H1 (cell line): Measurements from ENCODE around the gene GPR61. TPM values are rescaled to one million over a fixed set of nuclear protein-coding genes. Genes with fewer than 3 reads are reported as not detected.

ENCODE experiments used
- BACH1 ChIP-seq: IDR thresholded peaks from 2 replicates; pipeline ENCODE4 v1.6.1; 2012; ENCODE audit warnings: low read length, improper control_type of control experiment
- RAD21 ChIP-seq, 2 experiments: IDR thresholded peaks in 1 of 2; conservative IDR thresholded peaks in 1 of 2; 2 replicates each; pipeline ENCODE4 v1.6.1; 2011; ENCODE audit warnings: low read depth in 2 of 2, low read length in 2 of 2, improper control_type of control experiment in 1 of 2, inconsistent platforms in 1 of 2, mild to moderate bottlenecking in 1 of 2, moderate library complexity in 1 of 2
- RFX5 ChIP-seq: IDR thresholded peaks from 2 replicates; pipeline ENCODE4 v1.6.1; 2011; ENCODE audit warnings: low read depth, low read length, improper control_type of control experiment, borderline replicate concordance
- RXRA ChIP-seq: IDR thresholded peaks from 2 replicates; pipeline ENCODE4 v1.6.1; 2011; ENCODE audit warnings: low read depth, mild to moderate bottlenecking, low read length, moderate library complexity; ENCODE audit not compliant: insufficient read depth
- polyA plus RNA-seq, 7 experiments: library from polyadenylated mRNA; depleted of rRNA in 3 of 7; stranded (reverse) in 5 of 7; unstranded in 2 of 7; fragments of >200 nt in 5 of 7; fragments of 200-250 nt in 2 of 7; gene quantifications; 1 replicate in 5 of 7; 2 replicates in 1 of 7; 4 replicates in 1 of 7; pipeline versions ENCODE4 v1.2.1 to v1.2.3, GENCODE V29; 2011 to 2013; ENCODE audit warnings: missing spikeins in 2 of 7, mixed read lengths in 2 of 7
- total RNA-seq: library from RNA; stranded (reverse); fragmentation: NEBNext Ultra II Directional; extraction: Animal tissue kit (Norgen Biotek cat#: 25700); gene quantifications from 2 replicates; pipeline ENCODE4 v1.2.1, GENCODE V29; 2021
- TF ChIP-seq, protein P1 (sequence below): fragments of 300-600 bp; sonication (generic); IDR thresholded peaks from 2 replicates; pipeline ENCODE4 v1.7.1; 2012; ENCODE audit warnings: low read length, moderate library complexity, mild to moderate bottlenecking, inconsistent platforms; ENCODE audit not compliant: insufficient replicate concordance
- TF ChIP-seq, protein P2 (sequence below), 3 experiments: IDR thresholded peaks; 1 replicate in 2 of 3; 2 replicates in 1 of 3; pipeline versions ENCODE4 v1.5.1 to v1.6.1; 2011; ENCODE audit warnings: low read length in 3 of 3, mild to moderate bottlenecking in 3 of 3, inconsistent platforms in 2 of 3, low read depth in 1 of 3, moderate library complexity in 1 of 3; ENCODE audit not compliant: insufficient read depth in 1 of 3; ENCODE audit errors: control extremely low read depth in 1 of 3

GPR61 gene
- total and polyA plus RNA-seq, 2 of the 8 experiments (the other 6 are each of a cell fraction or from before 2014, with no cell fraction given): 0.41 to 0.53 TPM

- TF ChIP-seq, protein P1, sequence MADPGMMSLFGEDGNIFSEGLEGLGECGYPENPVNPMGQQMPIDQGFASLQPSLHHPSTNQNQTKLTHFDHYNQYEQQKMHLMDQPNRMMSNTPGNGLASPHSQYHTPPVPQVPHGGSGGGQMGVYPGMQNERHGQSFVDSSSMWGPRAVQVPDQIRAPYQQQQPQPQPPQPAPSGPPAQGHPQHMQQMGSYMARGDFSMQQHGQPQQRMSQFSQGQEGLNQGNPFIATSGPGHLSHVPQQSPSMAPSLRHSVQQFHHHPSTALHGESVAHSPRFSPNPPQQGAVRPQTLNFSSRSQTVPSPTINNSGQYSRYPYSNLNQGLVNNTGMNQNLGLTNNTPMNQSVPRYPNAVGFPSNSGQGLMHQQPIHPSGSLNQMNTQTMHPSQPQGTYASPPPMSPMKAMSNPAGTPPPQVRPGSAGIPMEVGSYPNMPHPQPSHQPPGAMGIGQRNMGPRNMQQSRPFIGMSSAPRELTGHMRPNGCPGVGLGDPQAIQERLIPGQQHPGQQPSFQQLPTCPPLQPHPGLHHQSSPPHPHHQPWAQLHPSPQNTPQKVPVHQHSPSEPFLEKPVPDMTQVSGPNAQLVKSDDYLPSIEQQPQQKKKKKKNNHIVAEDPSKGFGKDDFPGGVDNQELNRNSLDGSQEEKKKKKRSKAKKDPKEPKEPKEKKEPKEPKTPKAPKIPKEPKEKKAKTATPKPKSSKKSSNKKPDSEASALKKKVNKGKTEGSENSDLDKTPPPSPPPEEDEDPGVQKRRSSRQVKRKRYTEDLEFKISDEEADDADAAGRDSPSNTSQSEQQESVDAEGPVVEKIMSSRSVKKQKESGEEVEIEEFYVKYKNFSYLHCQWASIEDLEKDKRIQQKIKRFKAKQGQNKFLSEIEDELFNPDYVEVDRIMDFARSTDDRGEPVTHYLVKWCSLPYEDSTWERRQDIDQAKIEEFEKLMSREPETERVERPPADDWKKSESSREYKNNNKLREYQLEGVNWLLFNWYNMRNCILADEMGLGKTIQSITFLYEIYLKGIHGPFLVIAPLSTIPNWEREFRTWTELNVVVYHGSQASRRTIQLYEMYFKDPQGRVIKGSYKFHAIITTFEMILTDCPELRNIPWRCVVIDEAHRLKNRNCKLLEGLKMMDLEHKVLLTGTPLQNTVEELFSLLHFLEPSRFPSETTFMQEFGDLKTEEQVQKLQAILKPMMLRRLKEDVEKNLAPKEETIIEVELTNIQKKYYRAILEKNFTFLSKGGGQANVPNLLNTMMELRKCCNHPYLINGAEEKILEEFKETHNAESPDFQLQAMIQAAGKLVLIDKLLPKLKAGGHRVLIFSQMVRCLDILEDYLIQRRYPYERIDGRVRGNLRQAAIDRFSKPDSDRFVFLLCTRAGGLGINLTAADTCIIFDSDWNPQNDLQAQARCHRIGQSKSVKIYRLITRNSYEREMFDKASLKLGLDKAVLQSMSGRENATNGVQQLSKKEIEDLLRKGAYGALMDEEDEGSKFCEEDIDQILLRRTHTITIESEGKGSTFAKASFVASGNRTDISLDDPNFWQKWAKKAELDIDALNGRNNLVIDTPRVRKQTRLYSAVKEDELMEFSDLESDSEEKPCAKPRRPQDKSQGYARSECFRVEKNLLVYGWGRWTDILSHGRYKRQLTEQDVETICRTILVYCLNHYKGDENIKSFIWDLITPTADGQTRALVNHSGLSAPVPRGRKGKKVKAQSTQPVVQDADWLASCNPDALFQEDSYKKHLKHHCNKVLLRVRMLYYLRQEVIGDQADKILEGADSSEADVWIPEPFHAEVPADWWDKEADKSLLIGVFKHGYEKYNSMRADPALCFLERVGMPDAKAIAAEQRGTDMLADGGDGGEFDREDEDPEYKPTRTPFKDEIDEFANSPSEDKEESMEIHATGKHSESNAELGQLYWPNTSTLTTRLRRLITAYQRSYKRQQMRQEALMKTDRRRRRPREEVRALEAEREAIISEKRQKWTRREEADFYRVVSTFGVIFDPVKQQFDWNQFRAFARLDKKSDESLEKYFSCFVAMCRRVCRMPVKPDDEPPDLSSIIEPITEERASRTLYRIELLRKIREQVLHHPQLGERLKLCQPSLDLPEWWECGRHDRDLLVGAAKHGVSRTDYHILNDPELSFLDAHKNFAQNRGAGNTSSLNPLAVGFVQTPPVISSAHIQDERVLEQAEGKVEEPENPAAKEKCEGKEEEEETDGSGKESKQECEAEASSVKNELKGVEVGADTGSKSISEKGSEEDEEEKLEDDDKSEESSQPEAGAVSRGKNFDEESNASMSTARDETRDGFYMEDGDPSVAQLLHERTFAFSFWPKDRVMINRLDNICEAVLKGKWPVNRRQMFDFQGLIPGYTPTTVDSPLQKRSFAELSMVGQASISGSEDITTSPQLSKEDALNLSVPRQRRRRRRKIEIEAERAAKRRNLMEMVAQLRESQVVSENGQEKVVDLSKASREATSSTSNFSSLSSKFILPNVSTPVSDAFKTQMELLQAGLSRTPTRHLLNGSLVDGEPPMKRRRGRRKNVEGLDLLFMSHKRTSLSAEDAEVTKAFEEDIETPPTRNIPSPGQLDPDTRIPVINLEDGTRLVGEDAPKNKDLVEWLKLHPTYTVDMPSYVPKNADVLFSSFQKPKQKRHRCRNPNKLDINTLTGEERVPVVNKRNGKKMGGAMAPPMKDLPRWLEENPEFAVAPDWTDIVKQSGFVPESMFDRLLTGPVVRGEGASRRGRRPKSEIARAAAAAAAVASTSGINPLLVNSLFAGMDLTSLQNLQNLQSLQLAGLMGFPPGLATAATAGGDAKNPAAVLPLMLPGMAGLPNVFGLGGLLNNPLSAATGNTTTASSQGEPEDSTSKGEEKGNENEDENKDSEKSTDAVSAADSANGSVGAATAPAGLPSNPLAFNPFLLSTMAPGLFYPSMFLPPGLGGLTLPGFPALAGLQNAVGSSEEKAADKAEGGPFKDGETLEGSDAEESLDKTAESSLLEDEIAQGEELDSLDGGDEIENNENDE: no peak
- TF ChIP-seq RFX5 (no peak), RAD21 (IDR thresholded peaks at IDR 0.05 in 1 of 2, conservative IDR thresholded peaks at IDR 0.05 in 1 of 2; ENCODE audit: low read depth in 2 of 2, low read length in 2 of 2) (no peak), RXRA (no peak), BACH1 (no peak)
- TF ChIP-seq, protein P2, sequence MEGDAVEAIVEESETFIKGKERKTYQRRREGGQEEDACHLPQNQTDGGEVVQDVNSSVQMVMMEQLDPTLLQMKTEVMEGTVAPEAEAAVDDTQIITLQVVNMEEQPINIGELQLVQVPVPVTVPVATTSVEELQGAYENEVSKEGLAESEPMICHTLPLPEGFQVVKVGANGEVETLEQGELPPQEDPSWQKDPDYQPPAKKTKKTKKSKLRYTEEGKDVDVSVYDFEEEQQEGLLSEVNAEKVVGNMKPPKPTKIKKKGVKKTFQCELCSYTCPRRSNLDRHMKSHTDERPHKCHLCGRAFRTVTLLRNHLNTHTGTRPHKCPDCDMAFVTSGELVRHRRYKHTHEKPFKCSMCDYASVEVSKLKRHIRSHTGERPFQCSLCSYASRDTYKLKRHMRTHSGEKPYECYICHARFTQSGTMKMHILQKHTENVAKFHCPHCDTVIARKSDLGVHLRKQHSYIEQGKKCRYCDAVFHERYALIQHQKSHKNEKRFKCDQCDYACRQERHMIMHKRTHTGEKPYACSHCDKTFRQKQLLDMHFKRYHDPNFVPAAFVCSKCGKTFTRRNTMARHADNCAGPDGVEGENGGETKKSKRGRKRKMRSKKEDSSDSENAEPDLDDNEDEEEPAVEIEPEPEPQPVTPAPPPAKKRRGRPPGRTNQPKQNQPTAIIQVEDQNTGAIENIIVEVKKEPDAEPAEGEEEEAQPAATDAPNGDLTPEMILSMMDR (IDR thresholded peaks at IDR 0.05; ENCODE audit: control extremely low read depth in 1 of 3, insufficient read depth in 1 of 3, low read depth in 1 of 3, low read length in 3 of 3): no peak
Measured at GRCh38 chr1:109543988-109544735, 4.5 kb downstream of the GPR61 start (continued).
